GM21360 (cell line): ENCODE measurements around the gene MYO7B.

Experiments used
- ATAC-seq: cut with Tn5 transposase; IDR thresholded peaks from one replicate; pipeline ENCODE4 v1.9.1; 2021; ENCODE audit warnings: mild to moderate bottlenecking, moderate library complexity; ENCODE audit not compliant: unreplicated experiment

The MYO7B gene

GRCh38 chr2:127646487-127647241, 111.2 kb downstream of the MYO7B start:
- no peak for ATAC-seq

GRCh38 chr2:127647242-127648190, 112.0 kb downstream of the MYO7B start:
- ATAC-seq: no peak

GRCh38 chr2:127648321-127648720, 112.8 kb downstream of the MYO7B start:
- no peak for ATAC-seq

GRCh38 chr2:127649100-127649611, 113.7 kb downstream of the MYO7B start:
- no peak for ATAC-seq

GRCh38 chr2:127649684-127650040, 114.2 kb downstream of the MYO7B start:
- peak; percentile 56 for ATAC-seq

GRCh38 chr2:127650041-127650784, 114.7 kb downstream of the MYO7B start:
- no peak for ATAC-seq

GRCh38 chr2:127650785-127651380, 115.4 kb downstream of the MYO7B start:
- no peak for ATAC-seq

GRCh38 chr2:127651381-127651809, 115.9 kb downstream of the MYO7B start:
- no peak for ATAC-seq

- ATAC-seq: no peak
These were observed 116.6 kb downstream of the MYO7B start for GRCh38 chr2:127651971-127652550.

GRCh38 chr2:127652786-127653357, 117.4 kb downstream of the MYO7B start:
- ATAC-seq: no peak

GRCh38 chr2:127653421-127654083, 118.1 kb downstream of the MYO7B start:
- no peak for ATAC-seq

- ATAC-seq: no peak
These were observed 118.8 kb downstream of the MYO7B start for GRCh38 chr2:127654084-127654837.

- no peak for ATAC-seq
These were observed 119.3 kb downstream of the MYO7B start for GRCh38 chr2:127654838-127655175.

GRCh38 chr2:127655209-127656073, 120.0 kb downstream of the MYO7B start:
- ATAC-seq: no peak

GRCh38 chr2:127656569-127657231, 121.2 kb downstream of the MYO7B start:
- no peak for ATAC-seq

GRCh38 chr2:127657232-127657595, 121.7 kb downstream of the MYO7B start:
- no peak for ATAC-seq

GRCh38 chr2:127658146-127658545, 122.7 kb downstream of the MYO7B start:
- ATAC-seq: no peak
